Nephron progenitor cell (in vitro differentiated cells): ENCODE results near the gene LGALS16.
A peak's percentile ranks its signal among the peaks of the same experiment; 100 is the strongest.

ENCODE experiments used
- DNase-seq: peaks from one replicate; pipeline ENCODE4 v3.0.0; 2021
- H3K27ac Mint-ChIP-seq: 2 replicates; pipeline ENCODE4 v1.8.0; 2021; ENCODE audit warnings: mild to moderate bottlenecking, moderate library complexity, mixed read lengths
- H3K27me3 Mint-ChIP-seq: 2 replicates; pipeline ENCODE4 v1.8.0; 2021; ENCODE audit warnings: mild to moderate bottlenecking, low read depth, mixed read lengths; ENCODE audit not compliant: poor library complexity
- H3K36me3 Mint-ChIP-seq: 2 replicates; pipeline ENCODE4 v1.8.0; 2021; ENCODE audit warnings: low read depth, mixed read lengths
- H3K4me1 Mint-ChIP-seq: 2 replicates; pipeline ENCODE4 v1.8.0; 2021; ENCODE audit warnings: mixed read lengths
- H3K4me3 Mint-ChIP-seq: 2 replicates; pipeline ENCODE4 v1.8.0; 2021; ENCODE audit warnings: mild to moderate bottlenecking, moderate library complexity, mixed read lengths
- H3K9me3 Mint-ChIP-seq: 2 replicates; pipeline ENCODE4 v1.8.0; 2021; ENCODE audit warnings: mild to moderate bottlenecking, moderate library complexity, mixed read lengths
- TF ChIP-seq, protein P1 (sequence below): fragments of 200-600 bp; sonication (generic); IDR thresholded peaks from 2 replicates; pipeline ENCODE4 v1.5.0; 2021; ENCODE audit warnings: antibody characterized with exemption

The LGALS16 gene

DNA sequence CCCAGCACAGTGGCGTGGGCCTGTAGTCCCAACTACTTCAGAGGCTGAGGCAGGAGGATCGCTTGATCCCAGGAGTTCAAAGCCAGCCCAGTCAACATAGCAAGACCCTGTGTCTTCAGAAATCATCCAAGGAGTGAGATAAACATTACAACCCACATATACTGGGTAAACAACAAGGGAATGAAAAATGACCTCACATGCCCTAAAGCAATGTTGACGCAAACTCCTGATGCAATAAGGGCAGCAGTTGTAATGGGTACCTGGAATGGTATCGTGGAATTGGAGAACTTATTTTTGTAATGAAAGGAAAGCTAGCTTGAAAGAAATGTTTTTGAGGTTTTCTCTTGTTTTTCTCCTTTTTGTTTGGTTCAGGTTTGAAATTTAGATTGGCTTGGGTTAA lies 24.5 kb upstream of the LGALS16 start:
- no peaks in the 10 kb centered on the region for H3K4me1 Mint-ChIP-seq
- H3K27me3 Mint-ChIP-seq: peaks cover 23% of the 10 kb centered on the region
- H3K4me3 Mint-ChIP-seq: no peak overlapping the region
- no peak overlapping the region for H3K27ac Mint-ChIP-seq
- no peak for DNase-seq
- TF ChIP-seq, protein P1, sequence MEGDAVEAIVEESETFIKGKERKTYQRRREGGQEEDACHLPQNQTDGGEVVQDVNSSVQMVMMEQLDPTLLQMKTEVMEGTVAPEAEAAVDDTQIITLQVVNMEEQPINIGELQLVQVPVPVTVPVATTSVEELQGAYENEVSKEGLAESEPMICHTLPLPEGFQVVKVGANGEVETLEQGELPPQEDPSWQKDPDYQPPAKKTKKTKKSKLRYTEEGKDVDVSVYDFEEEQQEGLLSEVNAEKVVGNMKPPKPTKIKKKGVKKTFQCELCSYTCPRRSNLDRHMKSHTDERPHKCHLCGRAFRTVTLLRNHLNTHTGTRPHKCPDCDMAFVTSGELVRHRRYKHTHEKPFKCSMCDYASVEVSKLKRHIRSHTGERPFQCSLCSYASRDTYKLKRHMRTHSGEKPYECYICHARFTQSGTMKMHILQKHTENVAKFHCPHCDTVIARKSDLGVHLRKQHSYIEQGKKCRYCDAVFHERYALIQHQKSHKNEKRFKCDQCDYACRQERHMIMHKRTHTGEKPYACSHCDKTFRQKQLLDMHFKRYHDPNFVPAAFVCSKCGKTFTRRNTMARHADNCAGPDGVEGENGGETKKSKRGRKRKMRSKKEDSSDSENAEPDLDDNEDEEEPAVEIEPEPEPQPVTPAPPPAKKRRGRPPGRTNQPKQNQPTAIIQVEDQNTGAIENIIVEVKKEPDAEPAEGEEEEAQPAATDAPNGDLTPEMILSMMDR: no peak
- H3K9me3 Mint-ChIP-seq: peaks cover 8% of the 10 kb centered on the region
- no peaks in the 10 kb centered on the region for H3K36me3 Mint-ChIP-seq

DNA sequence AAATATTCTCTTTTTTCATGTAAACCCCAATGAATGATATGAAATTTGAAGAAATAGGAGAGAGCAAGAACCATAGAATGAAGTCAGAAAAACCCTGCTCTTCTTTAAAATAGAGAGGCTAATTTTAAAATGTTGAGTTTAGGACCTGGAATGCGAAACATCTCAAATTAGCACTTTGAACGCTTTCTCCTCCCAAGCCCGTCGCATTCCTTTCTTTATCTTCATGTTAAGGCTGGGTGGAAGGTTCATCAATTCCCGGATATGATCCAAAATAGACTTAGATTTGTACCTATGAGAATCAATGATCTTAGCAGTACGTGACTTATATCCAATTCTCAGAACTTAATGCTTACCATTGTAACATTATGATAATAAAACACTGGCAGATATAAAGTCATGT lies 24.1 kb upstream of the LGALS16 start:
- no peaks in the 10 kb centered on the region for H3K36me3 Mint-ChIP-seq
- no peak for DNase-seq
- H3K4me1 Mint-ChIP-seq: no peaks in the 10 kb centered on the region
- peaks cover 8% of the 10 kb centered on the region for H3K9me3 Mint-ChIP-seq
- H3K4me3 Mint-ChIP-seq: no peak overlapping the region
- H3K27me3 Mint-ChIP-seq: peaks cover 22% of the 10 kb centered on the region
- no peak overlapping the region for H3K27ac Mint-ChIP-seq
- TF ChIP-seq, protein P1: no peak

DNA sequence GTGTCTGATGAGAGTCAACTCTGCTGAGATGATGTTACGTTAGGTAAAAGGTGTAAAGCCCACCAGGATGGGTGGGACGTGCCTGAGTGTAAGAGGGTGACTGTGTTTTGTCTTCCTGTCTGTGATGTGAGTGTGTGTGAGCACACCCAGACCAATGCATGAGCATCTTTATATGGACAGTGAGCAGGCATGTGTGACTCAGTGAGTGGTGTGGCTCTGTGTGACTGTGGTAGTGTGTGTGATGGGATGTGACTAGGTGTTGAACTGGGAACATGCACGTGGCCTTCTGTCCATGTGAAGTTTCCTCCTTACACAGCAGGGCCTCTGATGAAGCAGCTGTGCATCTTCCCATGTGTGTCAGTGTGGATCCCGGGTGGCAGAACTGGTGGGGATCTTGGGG lies 17.8 kb upstream of the LGALS16 start:
- Mint-ChIP-seq H3K9me3 (peaks cover 8% of the 10 kb centered on the region), H3K4me1 (no peaks in the 10 kb centered on the region), H3K4me3 (no peak overlapping the region), H3K36me3 (no peaks in the 10 kb centered on the region), H3K27ac (no peak overlapping the region), H3K27me3 (peaks cover 45% of the 10 kb centered on the region)
- no peak for DNase-seq
- TF ChIP-seq, protein P1: no peak

DNA sequence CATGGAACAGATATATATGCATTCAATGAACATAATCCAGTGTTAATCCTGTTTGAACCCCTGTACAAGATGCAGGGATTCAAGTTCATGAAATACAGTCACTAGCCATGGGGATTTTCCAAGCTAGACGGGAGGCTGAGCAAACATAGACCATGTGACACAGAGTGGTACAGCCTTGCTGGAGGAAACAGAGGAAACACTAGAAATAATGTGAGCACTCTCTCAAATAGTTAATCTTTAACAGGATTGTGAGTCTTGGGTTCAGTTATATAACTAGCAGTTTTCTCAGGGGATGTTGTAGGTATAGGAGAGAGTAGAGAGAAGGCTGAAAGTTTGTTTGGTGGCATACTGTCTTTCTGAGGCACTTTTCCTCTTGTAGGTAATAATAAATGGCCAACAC lies 13.9 kb upstream of the LGALS16 start:
- DNase-seq: no peak
- peaks cover 47% of the 10 kb centered on the region for H3K27me3 Mint-ChIP-seq

DNA sequence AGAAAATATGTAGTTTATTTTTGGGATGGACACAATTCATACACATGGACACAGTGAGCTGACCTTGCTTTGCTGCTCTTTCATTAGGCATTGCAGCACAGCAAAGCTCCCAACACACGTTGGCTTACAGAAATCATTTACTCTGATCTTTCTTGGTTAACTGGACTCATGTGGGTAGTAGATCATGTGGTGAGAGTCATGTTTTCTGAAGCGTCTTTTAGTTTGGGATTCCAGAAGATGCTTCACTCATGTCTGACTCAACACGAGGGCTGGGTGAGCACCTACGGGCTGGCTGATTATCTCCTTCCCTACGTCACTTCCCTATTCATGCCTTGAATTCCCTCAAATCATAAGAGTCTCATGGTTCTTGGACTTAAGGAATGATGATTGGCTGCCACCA lies 12.1 kb upstream of the LGALS16 start:
- Mint-ChIP-seq H3K27ac (no peak overlapping the region), H3K27me3 (peaks cover 55% of the 10 kb centered on the region), H3K4me1 (no peaks in the 10 kb centered on the region), H3K4me3 (no peak overlapping the region), H3K36me3 (no peaks in the 10 kb centered on the region), H3K9me3 (no peaks in the 10 kb centered on the region)
- no peak for DNase-seq
- TF ChIP-seq, protein P1: no peak

More for the DNA sequence above, 13.9 kb upstream of the LGALS16 start:
- H3K27ac Mint-ChIP-seq: no peak overlapping the region
- no peaks in the 10 kb centered on the region for H3K4me1 Mint-ChIP-seq
- no peaks in the 10 kb centered on the region for H3K36me3 Mint-ChIP-seq
- H3K9me3 Mint-ChIP-seq: no peaks in the 10 kb centered on the region
- TF ChIP-seq, protein P1: no peak
- H3K4me3 Mint-ChIP-seq: no peak overlapping the region

DNA sequence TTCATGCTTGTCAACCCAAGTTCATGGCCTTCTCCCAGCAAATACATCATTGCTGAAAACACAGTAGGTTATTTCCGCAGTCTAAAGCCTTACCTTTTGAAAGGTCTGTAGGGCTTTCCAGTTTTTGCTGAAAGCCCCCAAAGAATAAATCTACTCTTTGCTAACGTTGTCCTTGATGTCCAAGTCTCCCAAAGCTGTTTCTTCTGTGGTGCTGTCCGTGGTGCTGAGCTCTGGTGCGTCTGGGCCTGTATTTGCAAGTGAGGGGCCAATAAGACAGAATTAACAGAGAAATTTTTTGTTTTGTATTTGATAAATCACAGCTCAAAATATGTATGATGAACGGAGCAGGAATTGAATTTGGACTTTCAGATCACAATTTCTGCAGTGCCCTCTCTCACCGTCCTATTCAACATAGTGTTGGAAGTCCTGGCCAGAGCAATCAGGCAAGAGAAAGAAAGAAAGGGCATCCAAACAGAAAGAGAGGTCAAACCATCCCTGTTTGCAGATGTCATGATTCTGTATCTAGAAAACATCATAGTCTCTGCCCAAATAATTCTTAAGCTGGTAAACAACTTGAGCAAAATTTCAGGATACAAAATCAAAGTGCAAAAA lies 9.8 kb upstream of the LGALS16 start:
- H3K27ac Mint-ChIP-seq: no peak overlapping the region
- H3K9me3 Mint-ChIP-seq: no peaks in the 10 kb centered on the region
- peak; percentile 77 for DNase-seq
- TF ChIP-seq, protein P1: no peak
- H3K4me1 Mint-ChIP-seq: no peaks in the 10 kb centered on the region
- peaks cover 63% of the 10 kb centered on the region for H3K27me3 Mint-ChIP-seq
- no peak overlapping the region for H3K4me3 Mint-ChIP-seq
- no peaks in the 10 kb centered on the region for H3K36me3 Mint-ChIP-seq
